ENCODE results near the gene EPS15. TPM values are rescaled to one million over a fixed set of nuclear protein-coding genes. Genes with fewer than 3 reads are reported as not detected.

EPS15 gene
- total RNA-seq, 1 donor from 2014 or later, result 88.5 TPM

DNA sequence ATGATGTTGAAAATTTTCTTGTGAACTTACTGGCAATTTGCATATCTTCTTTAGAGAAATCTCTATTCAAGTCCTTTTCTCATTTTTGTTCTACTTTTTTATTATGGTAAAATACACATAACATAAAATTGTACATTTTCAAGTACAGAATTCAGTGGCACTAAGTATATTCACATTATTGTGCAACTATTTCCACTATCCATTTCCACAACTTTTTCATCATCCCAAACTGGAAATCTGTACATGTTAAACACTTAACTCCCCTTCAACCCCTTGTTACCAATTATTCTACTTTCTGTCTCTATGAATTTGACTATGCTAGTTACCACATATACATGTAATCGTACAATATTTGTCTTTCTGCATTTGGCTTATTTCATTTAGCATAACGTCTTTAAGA is 19.4 kb downstream of the EPS15 start:
- Histone ChIP-seq H3K27ac (no peak overlapping the region), H3K27me3 (no peaks in the 10 kb centered on the region), H3K9me3 (no peaks in the 10 kb centered on the region), H3K4me3 (no peak overlapping the region), H3K36me3 (peaks cover 8% of the 10 kb centered on the region), H3K4me1 (no peaks in the 10 kb centered on the region)
- DNase-seq (no peak), ATAC-seq (no peak)
- intact Hi-C loops (cut with DNase I), result no loop called here
- TF ChIP-seq, protein P1, sequence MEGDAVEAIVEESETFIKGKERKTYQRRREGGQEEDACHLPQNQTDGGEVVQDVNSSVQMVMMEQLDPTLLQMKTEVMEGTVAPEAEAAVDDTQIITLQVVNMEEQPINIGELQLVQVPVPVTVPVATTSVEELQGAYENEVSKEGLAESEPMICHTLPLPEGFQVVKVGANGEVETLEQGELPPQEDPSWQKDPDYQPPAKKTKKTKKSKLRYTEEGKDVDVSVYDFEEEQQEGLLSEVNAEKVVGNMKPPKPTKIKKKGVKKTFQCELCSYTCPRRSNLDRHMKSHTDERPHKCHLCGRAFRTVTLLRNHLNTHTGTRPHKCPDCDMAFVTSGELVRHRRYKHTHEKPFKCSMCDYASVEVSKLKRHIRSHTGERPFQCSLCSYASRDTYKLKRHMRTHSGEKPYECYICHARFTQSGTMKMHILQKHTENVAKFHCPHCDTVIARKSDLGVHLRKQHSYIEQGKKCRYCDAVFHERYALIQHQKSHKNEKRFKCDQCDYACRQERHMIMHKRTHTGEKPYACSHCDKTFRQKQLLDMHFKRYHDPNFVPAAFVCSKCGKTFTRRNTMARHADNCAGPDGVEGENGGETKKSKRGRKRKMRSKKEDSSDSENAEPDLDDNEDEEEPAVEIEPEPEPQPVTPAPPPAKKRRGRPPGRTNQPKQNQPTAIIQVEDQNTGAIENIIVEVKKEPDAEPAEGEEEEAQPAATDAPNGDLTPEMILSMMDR (IDR thresholded peaks at IDR 0.05), result no peak

DNA sequence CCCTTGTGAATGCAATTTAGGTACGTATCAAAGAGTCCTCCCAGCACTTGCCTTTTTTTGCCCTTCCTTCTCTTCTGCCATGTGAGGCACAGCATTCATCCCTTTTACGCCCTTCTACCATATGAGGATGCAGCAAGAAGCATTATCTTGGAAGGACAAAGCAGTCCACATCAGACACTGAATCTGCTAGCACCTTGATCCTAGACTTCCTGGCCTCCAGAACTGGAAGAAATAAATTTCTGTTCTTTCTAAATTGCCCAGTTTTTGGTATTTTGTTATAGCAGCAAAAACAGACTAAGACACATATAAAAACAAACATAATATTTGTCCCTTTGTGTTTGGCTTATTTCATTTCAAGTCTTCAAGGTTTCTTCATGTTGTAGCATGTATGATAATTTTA is 20.1 kb downstream of the EPS15 start:
- H3K27me3 ChIP-seq, result no peaks in the 10 kb centered on the region
- H3K27ac ChIP-seq, result no peak overlapping the region
- intact Hi-C loops (cut with DNase I), result no loop called here
- H3K36me3 ChIP-seq, result peaks cover 4% of the 10 kb centered on the region
- no peaks in the 10 kb centered on the region for H3K4me1 ChIP-seq
- no peak overlapping the region for H3K4me3 ChIP-seq
- no peaks in the 10 kb centered on the region for H3K9me3 ChIP-seq
- DNase-seq (no peak), ATAC-seq (no peak)
- TF ChIP-seq, protein P1 (IDR thresholded peaks at IDR 0.05), result no peak

DNA sequence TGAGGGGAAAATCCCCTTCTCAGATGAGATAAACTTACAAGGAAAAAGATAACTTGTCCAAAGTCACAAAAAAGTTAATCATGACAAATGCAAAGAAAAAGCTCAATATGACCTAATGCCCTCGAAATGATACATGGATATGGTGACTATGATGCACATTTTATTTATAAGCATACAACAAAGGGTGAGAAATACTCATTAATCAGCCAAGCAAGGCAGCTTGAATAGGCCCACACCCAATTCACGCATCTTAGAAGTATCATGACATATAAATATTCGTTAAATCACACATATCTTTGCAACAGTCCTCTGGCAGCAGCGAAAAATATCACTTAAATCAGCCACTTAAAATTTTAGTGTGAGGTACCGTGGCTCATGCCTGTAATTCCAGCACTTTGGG is 21.7 kb downstream of the EPS15 start:
- intact Hi-C loops (cut with DNase I), result no loop called here
- DNase-seq (no peak), ATAC-seq (no peak)
- TF ChIP-seq, protein P1 (IDR thresholded peaks at IDR 0.05), result no peak
- H3K36me3 ChIP-seq, result no peaks in the 10 kb centered on the region
- no peak overlapping the region for H3K27ac ChIP-seq
- H3K27me3 ChIP-seq, result no peaks in the 10 kb centered on the region
- no peak overlapping the region for H3K4me3 ChIP-seq
- H3K4me1 ChIP-seq, result no peaks in the 10 kb centered on the region
- no peaks in the 10 kb centered on the region for H3K9me3 ChIP-seq

DNA sequence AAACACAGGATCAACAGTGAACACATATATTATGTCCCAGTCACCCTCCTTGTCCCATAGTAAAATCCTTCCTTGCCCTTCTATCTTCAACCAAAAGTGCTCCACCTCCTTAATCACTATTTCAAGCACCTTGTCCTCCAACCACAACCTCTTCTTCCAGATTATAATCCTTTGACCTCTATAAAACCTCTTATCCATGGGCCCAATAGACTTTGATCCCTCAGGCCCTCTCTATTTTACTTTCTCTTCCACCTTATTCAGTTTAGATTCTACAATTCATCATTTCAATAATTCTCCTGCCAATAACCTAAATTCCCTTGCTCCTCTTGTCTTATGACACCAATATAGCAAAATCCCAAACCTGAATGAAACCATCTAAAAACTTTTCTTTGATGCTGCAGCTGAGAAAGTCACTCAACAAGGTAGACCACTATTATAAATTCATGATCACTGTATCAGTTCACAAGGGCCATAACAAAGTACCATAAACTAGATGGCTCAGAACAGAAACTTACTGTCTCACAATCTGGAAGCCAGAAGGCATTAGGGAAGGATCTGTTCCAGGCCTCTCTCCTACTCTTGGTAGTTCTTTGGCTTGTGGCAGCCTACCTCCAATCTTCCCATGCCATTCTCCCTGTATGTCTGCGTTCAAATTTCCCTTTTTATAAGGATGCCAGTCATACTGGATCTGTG is 24.8 kb downstream of the EPS15 start:
- Histone ChIP-seq H3K9me3 (no peaks in the 10 kb centered on the region), H3K36me3 (no peaks in the 10 kb centered on the region), H3K4me3 (no peak overlapping the region), H3K27me3 (no peaks in the 10 kb centered on the region), H3K4me1 (peaks cover 23% of the 10 kb centered on the region), H3K27ac (no peak overlapping the region)
- DNase-seq (no peak), ATAC-seq (no peak)
- intact Hi-C loops (cut with DNase I), result no loop called here
- TF ChIP-seq, protein P1 (IDR thresholded peaks at IDR 0.05), result no peak

DNA sequence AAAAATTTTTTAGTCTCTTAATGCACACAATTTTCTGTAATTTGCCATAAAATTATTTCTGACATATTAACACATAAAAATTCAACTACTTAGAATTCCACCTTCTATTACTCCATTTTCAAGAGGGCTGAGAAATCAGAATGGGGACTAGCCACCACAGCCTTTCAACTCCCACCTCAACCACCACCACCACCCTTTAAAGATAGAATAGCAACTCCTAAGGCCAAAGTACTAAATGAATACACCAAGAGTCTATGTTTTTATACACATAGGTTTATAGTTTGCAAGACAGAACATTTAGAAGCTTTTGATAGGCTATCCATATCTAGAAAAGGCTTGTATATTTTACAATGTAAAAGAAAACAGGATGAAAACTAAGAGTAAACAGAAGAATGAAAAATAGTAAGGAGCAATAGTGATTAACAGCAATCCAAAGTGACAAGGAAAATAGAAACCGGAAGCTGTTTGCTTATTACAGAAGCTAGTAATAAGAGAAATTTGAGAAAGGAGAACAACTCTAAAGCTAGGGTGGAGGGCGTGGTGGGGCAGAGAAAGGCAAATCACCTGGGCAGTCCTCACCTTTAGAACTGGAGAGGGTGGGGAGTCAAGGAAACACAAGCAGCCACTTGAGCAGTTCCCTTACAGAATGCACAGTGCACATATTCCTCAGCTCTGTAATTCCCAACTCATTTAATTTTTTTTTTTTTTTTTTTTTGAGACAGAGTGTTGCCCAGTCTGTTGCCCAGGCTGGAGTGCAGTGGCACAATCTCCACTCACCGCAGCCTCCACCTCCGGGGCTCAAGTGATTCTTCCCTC is 27.7 kb downstream of the EPS15 start:
- Histone ChIP-seq H3K36me3 (no peaks in the 10 kb centered on the region), H3K27ac (no peak overlapping the region), H3K27me3 (no peaks in the 10 kb centered on the region), H3K4me1 (peaks cover 31% of the 10 kb centered on the region), H3K4me3 (no peak overlapping the region), H3K9me3 (no peaks in the 10 kb centered on the region)
- no peak for DNase-seq
- intact Hi-C loops (cut with DNase I), result no loop called here
- peak; percentile 85 for ATAC-seq
- TF ChIP-seq, protein P1 (IDR thresholded peaks at IDR 0.05), result no peak
